Measurements from ENCODE around the gene SPTSSA.
"Not testable (repeated sequence)": the region's sequence is repeated elsewhere in the genome, so short reads cannot be mapped to it uniquely, and the experiment has no call there.

Gene SPTSSA

GRCh38 chr14:34482463-34482862, 20.4 kb upstream of the SPTSSA start:
- Histone ChIP-seq H3K36me3 (replicated peaks; ENCODE audit: insufficient read depth, low read length) (no peaks in the 10 kb centered on the region), H3K9me3 (replicated peaks; ENCODE audit: insufficient read depth, low read length) (no peaks in the 10 kb centered on the region)
- TF ChIP-seq EZH2 (optimal IDR thresholded peaks at IDR 0.05; ENCODE audit: low read depth, low read length) (no peak), EZH2phosphoT487 (IDR thresholded peaks at IDR 0.05; ENCODE audit: low read length) (no peak), CTCF (IDR thresholded peaks at IDR 0.05; ENCODE audit: low read length) (no peak)

GRCh38 chr14:34479694-34480093, 17.7 kb upstream of the SPTSSA start:
- no peaks in the 10 kb centered on the region for H3K9me3 ChIP-seq (replicated peaks; ENCODE audit: insufficient read depth, low read length)
- H3F3A ChIP-seq (ENCODE audit: insufficient read depth, low read length), result no peaks in the 10 kb centered on the region
- H4K20me1 ChIP-seq (ENCODE audit: insufficient read depth, low read length), result no peaks in the 10 kb centered on the region
- H3K9me2 ChIP-seq (replicated peaks; ENCODE audit: insufficient read depth, low read length), result no peaks in the 10 kb centered on the region
- no peak overlapping the region for H2AFZ ChIP-seq (ENCODE audit: low read length)
- DNase-seq, result no peak
- no peak overlapping the region for H3K4me2 ChIP-seq (ENCODE audit: low read depth, low read length)
- no peak overlapping the region for H3K27ac ChIP-seq (ENCODE audit: low read length)
- H3K27me3 ChIP-seq (replicated peaks; ENCODE audit: insufficient read depth, low read length), result no peaks in the 10 kb centered on the region
- no peaks in the 10 kb centered on the region for H3K4me1 ChIP-seq (ENCODE audit: low read length)
- no peak overlapping the region for H3K9ac ChIP-seq (ENCODE audit: low read length)
- H3K79me2 ChIP-seq (ENCODE audit: low read length), result no peaks in the 10 kb centered on the region
- no peak overlapping the region for H3K4me3 ChIP-seq (ENCODE audit: low read length)
- TF ChIP-seq CTCF (IDR thresholded peaks at IDR 0.05; ENCODE audit: low read length) (no peak), EZH2 (optimal IDR thresholded peaks at IDR 0.05; ENCODE audit: low read depth, low read length) (no peak), EZH2phosphoT487 (IDR thresholded peaks at IDR 0.05; ENCODE audit: low read length) (no peak)
- H3K36me3 ChIP-seq (replicated peaks; ENCODE audit: insufficient read depth, low read length), result no peaks in the 10 kb centered on the region

More at GRCh38 chr14:34482463-34482862, 20.4 kb upstream of the SPTSSA start:
- Histone ChIP-seq H4K20me1 (ENCODE audit: insufficient read depth, low read length) (no peaks in the 10 kb centered on the region), H3K4me1 (ENCODE audit: low read length) (no peaks in the 10 kb centered on the region), H3K9ac (ENCODE audit: low read length) (no peak overlapping the region), H3K9me2 (replicated peaks; ENCODE audit: insufficient read depth, low read length) (no peaks in the 10 kb centered on the region), H3K27me3 (replicated peaks; ENCODE audit: insufficient read depth, low read length) (no peaks in the 10 kb centered on the region), H3K4me2 (ENCODE audit: low read depth, low read length) (no peak overlapping the region), H3F3A (ENCODE audit: insufficient read depth, low read length) (no peaks in the 10 kb centered on the region), H3K79me2 (ENCODE audit: low read length) (no peaks in the 10 kb centered on the region), H2AFZ (ENCODE audit: low read length) (no peak overlapping the region), H3K4me3 (ENCODE audit: low read length) (no peak overlapping the region), H3K27ac (ENCODE audit: low read length) (no peak overlapping the region)
- DNase-seq, result no peak

- no peak overlapping the region for H3K9ac ChIP-seq (ENCODE audit: low read length)
- no peaks in the 10 kb centered on the region for H4K20me1 ChIP-seq (ENCODE audit: insufficient read depth, low read length)
- no peak overlapping the region for H2AFZ ChIP-seq (ENCODE audit: low read length)
Measured at GRCh38 chr14:34478261-34478660, 16.2 kb upstream of the SPTSSA start.

GRCh38 chr14:34476036-34476435, 14.0 kb upstream of the SPTSSA start:
- not testable (repeated sequence) for H3K4me3 ChIP-seq (ENCODE audit: low read length)

More at GRCh38 chr14:34478261-34478660, 16.2 kb upstream of the SPTSSA start:
- TF ChIP-seq CTCF (IDR thresholded peaks at IDR 0.05; ENCODE audit: low read length) (no peak), EZH2phosphoT487 (IDR thresholded peaks at IDR 0.05; ENCODE audit: low read length) (no peak), EZH2 (optimal IDR thresholded peaks at IDR 0.05; ENCODE audit: low read depth, low read length) (no peak)
- H3K79me2 ChIP-seq (ENCODE audit: low read length), result no peaks in the 10 kb centered on the region
- no peak overlapping the region for H3K4me2 ChIP-seq (ENCODE audit: low read depth, low read length)
- no peak overlapping the region for H3K4me3 ChIP-seq (ENCODE audit: low read length)
- no peak overlapping the region for H3K27ac ChIP-seq (ENCODE audit: low read length)
- H3K4me1 ChIP-seq (ENCODE audit: low read length), result no peaks in the 10 kb centered on the region
- no peak for DNase-seq
- no peaks in the 10 kb centered on the region for H3K9me2 ChIP-seq (replicated peaks; ENCODE audit: insufficient read depth, low read length)
- H3F3A ChIP-seq (ENCODE audit: insufficient read depth, low read length), result no peaks in the 10 kb centered on the region
- H3K27me3 ChIP-seq (replicated peaks; ENCODE audit: insufficient read depth, low read length), result no peaks in the 10 kb centered on the region
- H3K36me3 ChIP-seq (replicated peaks; ENCODE audit: insufficient read depth, low read length), result no peaks in the 10 kb centered on the region
- H3K9me3 ChIP-seq (replicated peaks; ENCODE audit: insufficient read depth, low read length), result no peaks in the 10 kb centered on the region

More at GRCh38 chr14:34476036-34476435, 14.0 kb upstream of the SPTSSA start:
- not testable (repeated sequence) for H3K9ac ChIP-seq (ENCODE audit: low read length); H3K79me2 ChIP-seq (ENCODE audit: low read length); H3K9me3 ChIP-seq (replicated peaks; ENCODE audit: insufficient read depth, low read length); H4K20me1 ChIP-seq (ENCODE audit: insufficient read depth, low read length); H3K27me3 ChIP-seq (replicated peaks; ENCODE audit: insufficient read depth, low read length); H3K4me2 ChIP-seq (ENCODE audit: low read depth, low read length); H2AFZ ChIP-seq (ENCODE audit: low read length); H3K4me1 ChIP-seq (ENCODE audit: low read length); H3F3A ChIP-seq (ENCODE audit: insufficient read depth, low read length); H3K36me3 ChIP-seq (replicated peaks; ENCODE audit: insufficient read depth, low read length); H3K9me2 ChIP-seq (replicated peaks; ENCODE audit: insufficient read depth, low read length); DNase-seq; H3K27ac ChIP-seq (ENCODE audit: low read length)

Data from MM.1S (cell line).